Measurements from ENCODE around the gene NTN1.

Gene NTN1

GRCh38 chr17:9224485-9224884 is 203.2 kb downstream of the NTN1 start:
- no peak for DNase-seq
- no peaks in the 10 kb centered on the region for H3K36me3 ChIP-seq
- H3K9me3 ChIP-seq = no peaks in the 10 kb centered on the region
- no peak overlapping the region for H3K4me3 ChIP-seq (ENCODE audit: low read depth, low read length)
- H3K4me1 ChIP-seq = no peaks in the 10 kb centered on the region
- no peaks in the 10 kb centered on the region for H3K27me3 ChIP-seq
- no peak for TF ChIP-seq CTCF (IDR thresholded peaks at IDR 0.05; ENCODE audit: low read depth, low read length)

- H3K36me3 ChIP-seq = no peaks in the 10 kb centered on the region
- no peaks in the 10 kb centered on the region for H3K4me1 ChIP-seq
- TF ChIP-seq CTCF (IDR thresholded peaks at IDR 0.05; ENCODE audit: low read depth, low read length) = no peak
- no peak overlapping the region for H3K4me3 ChIP-seq (ENCODE audit: low read depth, low read length)
- no peaks in the 10 kb centered on the region for H3K27me3 ChIP-seq
- no peaks in the 10 kb centered on the region for H3K9me3 ChIP-seq
- DNase-seq = no peak
These were observed 204.2 kb downstream of the NTN1 start for GRCh38 chr17:9225305-9226101.

GRCh38 chr17:9226130-9226793 is 205.0 kb downstream of the NTN1 start:
- Histone ChIP-seq H3K4me1 (no peaks in the 10 kb centered on the region), H3K27me3 (no peaks in the 10 kb centered on the region), H3K36me3 (no peaks in the 10 kb centered on the region), H3K4me3 (ENCODE audit: low read depth, low read length) (no peak overlapping the region), H3K9me3 (no peaks in the 10 kb centered on the region)
- no peak for DNase-seq
- no peak for TF ChIP-seq CTCF (IDR thresholded peaks at IDR 0.05; ENCODE audit: low read depth, low read length)

- TF ChIP-seq CTCF (IDR thresholded peaks at IDR 0.05; ENCODE audit: low read depth, low read length) = no peak
- no peaks in the 10 kb centered on the region for H3K27me3 ChIP-seq
- no peaks in the 10 kb centered on the region for H3K9me3 ChIP-seq
- no peaks in the 10 kb centered on the region for H3K4me1 ChIP-seq
- no peak overlapping the region for H3K4me3 ChIP-seq (ENCODE audit: low read depth, low read length)
- no peaks in the 10 kb centered on the region for H3K36me3 ChIP-seq
- DNase-seq = no peak
These were observed 205.5 kb downstream of the NTN1 start for GRCh38 chr17:9226794-9227135.

GRCh38 chr17:9227819-9228407 is 206.6 kb downstream of the NTN1 start:
- Histone ChIP-seq H3K36me3 (no peaks in the 10 kb centered on the region), H3K4me1 (no peaks in the 10 kb centered on the region), H3K9me3 (no peaks in the 10 kb centered on the region), H3K27me3 (no peaks in the 10 kb centered on the region), H3K4me3 (ENCODE audit: low read depth, low read length) (no peak overlapping the region)
- DNase-seq = no peak
- no peak for TF ChIP-seq CTCF (IDR thresholded peaks at IDR 0.05; ENCODE audit: low read depth, low read length)

Measured in BE2C (cell line).